Measurements from ENCODE around the gene ABCB9. TPM values are rescaled to one million over a fixed set of nuclear protein-coding genes. Genes with fewer than 3 reads are reported as not detected.

ABCB9 gene
- total RNA-seq, 4 donors from 2014 or later = 2.3 to 8.4 (median 3.5) TPM

- Histone ChIP-seq H3K9me3 (no peaks in the 10 kb centered on the region), H3K36me3 (peaks cover 0 to 55% of the 10 kb centered on the region in 2 donors), H3K27ac (peak overlapping the region; percentile 83 to 92 (median 89)), H3K27me3 (no peaks in the 10 kb centered on the region), H3K4me3 (peak overlapping the region; percentile 77 to 95), H3K4me1 (peaks cover 2 to 91% (median 63%) of the 10 kb centered on the region in 3 donors)
- no peak for TF ChIP-seq EP300 (IDR thresholded peaks at IDR 0.05)
- TF ChIP-seq POLR2AphosphoS5 (IDR thresholded peaks at IDR 0.05) = no peak
- TF ChIP-seq POLR2A (IDR thresholded peaks at IDR 0.05) = no peak
- TF ChIP-seq CTCF (IDR thresholded peaks at IDR 0.05) = no peak
- no peak for ATAC-seq
- 3% methylated on average over 7 of the region's 40 CpGs; no CpG with 5 or more reads in 1 of the 2 donors for WGBS, 2 donors (ENCODE audit: low coverage in 1 of 2)
Measured at GRCh38 chr12:122981036-122981471, 14.8 kb upstream of the ABCB9 start.

GRCh38 chr12:122980183-122981035 is 14.1 kb upstream of the ABCB9 start, which contains the start of gene ARL6IP4:
TSS of gene ARL6IP4 (plus strand) at chr12:122980681. CDS start at chr12:122981140, 459 bp downstream.
- peak; percentile 77 for ATAC-seq
- Histone ChIP-seq H3K27ac (peak within 1 kb of the TSS; percentile 83 to 92 (median 89)), H3K4me3 (peak within 1 kb of the TSS; percentile 77 to 95), H3K27me3 (no peaks in the 10 kb centered on the region), H3K4me1 (peaks cover 2 to 93% (median 67%) of the 10 kb centered on the region in 3 donors), H3K36me3 (peaks cover 0 to 48% of the 10 kb centered on the region in 2 donors), H3K9me3 (no peaks in the 10 kb centered on the region)
- TF ChIP-seq CTCF (IDR thresholded peaks at IDR 0.05) (peak in 3 of 4 experiments; percentile 8 to 24 (median 19)), EP300 (IDR thresholded peaks at IDR 0.05) (no peak), POLR2AphosphoS5 (IDR thresholded peaks at IDR 0.05) (peak; percentile 39), POLR2A (IDR thresholded peaks at IDR 0.05) (peak; percentile 66 to 70)
- WGBS, 2 donors (ENCODE audit: low coverage in 1 of 2) = no CpG with 5 or more reads among the region's 96 CpGs

- 0% methylated on average over 2 of the region's 7 CpGs; no CpG with 5 or more reads in 1 of the 2 donors for WGBS, 2 donors (ENCODE audit: low coverage in 1 of 2)
Measured at GRCh38 chr12:122979908-122980182, 13.6 kb upstream of the ABCB9 start.

GRCh38 chr12:122979001-122979907 is 13.0 kb upstream of the ABCB9 start:
- no peak for ATAC-seq
- TF ChIP-seq POLR2A (IDR thresholded peaks at IDR 0.05) = no peak
- TF ChIP-seq POLR2AphosphoS5 (IDR thresholded peaks at IDR 0.05) = no peak
- Histone ChIP-seq H3K9me3 (no peaks in the 10 kb centered on the region), H3K4me3 (peak overlapping the region in 1 of 2 donors; percentile 77), H3K36me3 (peaks cover 0 to 47% of the 10 kb centered on the region in 2 donors), H3K4me1 (peaks cover 2 to 81% (median 56%) of the 10 kb centered on the region in 3 donors), H3K27me3 (no peaks in the 10 kb centered on the region), H3K27ac (peak overlapping the region in 2 of 4 donors; percentile 88 to 90)
- 0 to 41% methylated on average over 1 to 3 of the region's 28 CpGs for WGBS, 2 donors (ENCODE audit: low coverage in 1 of 2)

More at GRCh38 chr12:122979908-122980182, 13.6 kb upstream of the ABCB9 start:
- no peak for ATAC-seq
- no peaks in the 10 kb centered on the region for H3K27me3 ChIP-seq
- TF ChIP-seq EP300 (IDR thresholded peaks at IDR 0.05) (no peak), POLR2AphosphoS5 (IDR thresholded peaks at IDR 0.05) (no peak), CTCF (IDR thresholded peaks at IDR 0.05) (no peak), POLR2A (IDR thresholded peaks at IDR 0.05) (no peak)
- peaks cover 2 to 87% (median 62%) of the 10 kb centered on the region in 3 donors for H3K4me1 ChIP-seq
- no peaks in the 10 kb centered on the region for H3K9me3 ChIP-seq
- H3K27ac ChIP-seq = peak overlapping the region in 3 of 4 donors; percentile 88 to 92 (median 90)
- H3K4me3 ChIP-seq = peak overlapping the region; percentile 77 to 95
- peaks cover 0 to 47% of the 10 kb centered on the region in 2 donors for H3K36me3 ChIP-seq

GRCh38 chr12:122978507-122978955 is 12.3 kb upstream of the ABCB9 start:
- Histone ChIP-seq H3K27ac (no peak overlapping the region), H3K4me3 (no peak overlapping the region), H3K4me1 (peaks cover 2 to 81% (median 55%) of the 10 kb centered on the region in 3 donors), H3K27me3 (no peaks in the 10 kb centered on the region), H3K36me3 (peaks cover 0 to 47% of the 10 kb centered on the region in 2 donors), H3K9me3 (no peaks in the 10 kb centered on the region)
- TF ChIP-seq CTCF (IDR thresholded peaks at IDR 0.05) (no peak), POLR2A (IDR thresholded peaks at IDR 0.05) (no peak), EP300 (IDR thresholded peaks at IDR 0.05) (no peak), POLR2AphosphoS5 (IDR thresholded peaks at IDR 0.05) (no peak)
- ATAC-seq = no peak
- 80% methylated on average over 1 of the region's 21 CpGs; no CpG with 5 or more reads in 1 of the 2 donors for WGBS, 2 donors (ENCODE audit: low coverage in 1 of 2)

Measured in gastroesophageal sphincter (tissue), 4 donors.